ENCODE results near the gene ATXN10. TPM values are rescaled to one million over a fixed set of nuclear protein-coding genes. Genes with fewer than 3 reads are reported as not detected.
A peak's percentile ranks its signal among the peaks of the same experiment; 100 is the strongest.

ATXN10 gene
- total RNA-seq, 6 donors from 2014 or later, result 90.2 to 137 (median 110) TPM

GRCh38 chr22:45855961-45856360, 184.3 kb downstream of the ATXN10 start:
- Histone ChIP-seq H3K9me3 (peaks cover 0 to 7% (median 1%) of the 10 kb centered on the region in 4 donors), H3K27me3 (no peaks in the 10 kb centered on the region), H3K4me1 (no peaks in the 10 kb centered on the region), H3K4me3 (no peak overlapping the region), H3K27ac (no peak overlapping the region), H3K36me3 (peaks cover 0 to 33% (median 10%) of the 10 kb centered on the region in 4 donors)
- no peak for ATAC-seq (ENCODE audit: low FRiP score in 2 of 2)
- no peak for DNase-seq
- TF ChIP-seq EP300 (IDR thresholded peaks at IDR 0.05), result no peak
- TF ChIP-seq CTCF (IDR thresholded peaks at IDR 0.05), result no peak
- no peak for TF ChIP-seq POLR2AphosphoS5 (IDR thresholded peaks at IDR 0.05)
- no peak for TF ChIP-seq POLR2A (IDR thresholded peaks at IDR 0.05)
- 100% methylated on average over 2 of the region's 2 CpGs; no CpG with 5 or more reads in 1 of the 2 donors for WGBS, 2 donors

- no peak for ATAC-seq (ENCODE audit: low FRiP score in 2 of 2)
- WGBS, 2 donors, result 95 to 98% methylated on average over 5 of the region's 5 CpGs
- H3K4me1 ChIP-seq, result no peaks in the 10 kb centered on the region
- no peak overlapping the region for H3K4me3 ChIP-seq
- TF ChIP-seq CTCF (IDR thresholded peaks at IDR 0.05) (no peak), POLR2A (IDR thresholded peaks at IDR 0.05) (no peak), EP300 (IDR thresholded peaks at IDR 0.05) (no peak), POLR2AphosphoS5 (IDR thresholded peaks at IDR 0.05) (no peak)
- no peak overlapping the region for H3K27ac ChIP-seq
- no peak for DNase-seq
- peaks cover 0 to 27% (median 5%) of the 10 kb centered on the region in 4 donors for H3K36me3 ChIP-seq
- no peaks in the 10 kb centered on the region for H3K27me3 ChIP-seq
- H3K9me3 ChIP-seq, result peaks cover 0 to 5% (median 1%) of the 10 kb centered on the region in 4 donors
These were observed 185.9 kb downstream of the ATXN10 start for GRCh38 chr22:45857519-45857918.

- WGBS, 2 donors, result 79 to 90% methylated on average over 19 to 28 of the region's 28 CpGs
- peaks cover 4 to 12% (median 7%) of the 10 kb centered on the region in 4 donors for H3K4me1 ChIP-seq
- DNase-seq, result peak; percentile 51 to 58
These were observed 187.9 kb downstream of the ATXN10 start for GRCh38 chr22:45859231-45860161.

GRCh38 chr22:45860201-45860600, 188.6 kb downstream of the ATXN10 start:
- H3K36me3 ChIP-seq, result peaks cover 0 to 18% (median 2%) of the 10 kb centered on the region in 4 donors
- ATAC-seq (ENCODE audit: low FRiP score in 2 of 2) (no peak), DNase-seq (peak in 1 of 2 donors; percentile 51)
- no peak overlapping the region for H3K27ac ChIP-seq
- peaks cover 5 to 17% (median 12%) of the 10 kb centered on the region in 4 donors for H3K4me1 ChIP-seq
- H3K4me3 ChIP-seq, result no peak overlapping the region
- whole genome bisulfite sequencing, 2 donors, result 93 to 98% methylated on average over 15 to 18 of the region's 18 CpGs
- H3K9me3 ChIP-seq, result no peaks in the 10 kb centered on the region
- H3K27me3 ChIP-seq, result no peaks in the 10 kb centered on the region
- no peak for TF ChIP-seq POLR2AphosphoS5 (IDR thresholded peaks at IDR 0.05)
- TF ChIP-seq POLR2A (IDR thresholded peaks at IDR 0.05), result no peak
- TF ChIP-seq EP300 (IDR thresholded peaks at IDR 0.05), result no peak
- no peak for TF ChIP-seq CTCF (IDR thresholded peaks at IDR 0.05)

More at GRCh38 chr22:45859231-45860161, 187.9 kb downstream of the ATXN10 start:
- Histone ChIP-seq H3K27ac (no peak overlapping the region), H3K4me3 (no peak overlapping the region), H3K36me3 (peaks cover 0 to 23% (median 4%) of the 10 kb centered on the region in 4 donors), H3K9me3 (no peaks in the 10 kb centered on the region), H3K27me3 (no peaks in the 10 kb centered on the region)
- ATAC-seq (ENCODE audit: low FRiP score in 2 of 2), result no peak
- TF ChIP-seq EP300 (IDR thresholded peaks at IDR 0.05) (no peak), POLR2AphosphoS5 (IDR thresholded peaks at IDR 0.05) (no peak), CTCF (IDR thresholded peaks at IDR 0.05) (no peak), POLR2A (IDR thresholded peaks at IDR 0.05) (no peak)
